Stimulated activated CD8-positive, alpha-beta memory T cell treated with anti-CD3 and anti-CD28 coated beads, Interleukin-4, amount 100 ng/mL, for 24 hours (primary cell): ENCODE data around the gene FAM221B.

Source experiments
- DNase-seq: peaks from one replicate; pipeline ENCODE4 v3.0.0-alpha.2; 2020; ENCODE audit warnings: low read depth

The FAM221B gene

GRCh38 chr9:35790385-35791296 is 37.9 kb downstream of the FAM221B start:
- DNase-seq: no peak

- DNase-seq: no peak
Measured at GRCh38 chr9:35790025-35790384, 38.5 kb downstream of the FAM221B start.

- no peak for DNase-seq
Measured at GRCh38 chr9:35789541-35789940, 39.0 kb downstream of the FAM221B start.

- no peak for DNase-seq
Measured at GRCh38 chr9:35783418-35783817, 45.1 kb downstream of the FAM221B start.

GRCh38 chr9:35781066-35781465 is 47.5 kb downstream of the FAM221B start:
- DNase-seq: no peak

GRCh38 chr9:35778496-35778895 is 50.0 kb downstream of the FAM221B start:
- no peak for DNase-seq

GRCh38 chr9:35776018-35776417 is 52.5 kb downstream of the FAM221B start:
- no peak for DNase-seq

GRCh38 chr9:35774907-35775635 is 53.5 kb downstream of the FAM221B start:
- no peak for DNase-seq

GRCh38 chr9:35771943-35772342 is 56.6 kb downstream of the FAM221B start:
- DNase-seq: no peak

GRCh38 chr9:35771534-35771933 is 57.0 kb downstream of the FAM221B start:
- DNase-seq: no peak

- DNase-seq: no peak
Measured at GRCh38 chr9:35771075-35771433, 57.5 kb downstream of the FAM221B start.

- no peak for DNase-seq
Measured at GRCh38 chr9:35769763-35770162, 58.8 kb downstream of the FAM221B start.

GRCh38 chr9:35767458-35767857 is 61.1 kb downstream of the FAM221B start:
- DNase-seq: no peak

GRCh38 chr9:35766997-35767396 is 61.5 kb downstream of the FAM221B start:
- no peak for DNase-seq
